ENCODE data around the gene RAB3A. TPM values are rescaled to one million over a fixed set of nuclear protein-coding genes. Genes with fewer than 3 reads are reported as not detected.

The RAB3A gene
- total RNA-seq = 50.4 TPM

- peak; percentile 100 for DNase-seq
Observed at GRCh38 chr19:18203863-18204393, at the start of gene RAB3A. Gene RAB3A, minus strand, starts transcription at chr19:18204042. Its CDS starts 1,302 bp downstream, at chr19:18202740.

- no peak for DNase-seq
Observed at GRCh38 chr19:18253130-18253529, 49.3 kb upstream of the RAB3A start.

GRCh38 chr19:18252370-18252717, 48.5 kb upstream of the RAB3A start:
- no peak for DNase-seq

- DNase-seq = peak; percentile 47
Observed at GRCh38 chr19:18251587-18252369, 47.9 kb upstream of the RAB3A start.

- no peak for DNase-seq
Observed at GRCh38 chr19:18249834-18250233, 46.0 kb upstream of the RAB3A start.

GRCh38 chr19:18245297-18245696, 41.5 kb upstream of the RAB3A start:
- no peak for DNase-seq

GRCh38 chr19:18239303-18239702, 35.5 kb upstream of the RAB3A start:
- DNase-seq = no peak

GRCh38 chr19:18234194-18234593, 30.4 kb upstream of the RAB3A start:
- no peak for DNase-seq

- DNase-seq = no peak
Observed at GRCh38 chr19:18233224-18233825, 29.5 kb upstream of the RAB3A start.

- DNase-seq = no peak
Observed at GRCh38 chr19:18232540-18233223, 28.8 kb upstream of the RAB3A start.

GRCh38 chr19:18231775-18232174, 27.9 kb upstream of the RAB3A start:
- no peak for DNase-seq

- DNase-seq = no peak
Observed at GRCh38 chr19:18230941-18231734, 27.3 kb upstream of the RAB3A start.

GRCh38 chr19:18229915-18230314, 26.1 kb upstream of the RAB3A start:
- DNase-seq = no peak

- DNase-seq = no peak
Observed at GRCh38 chr19:18229474-18229873, 25.6 kb upstream of the RAB3A start.

GRCh38 chr19:18227781-18228271, 24.0 kb upstream of the RAB3A start:
- DNase-seq = no peak

GRCh38 chr19:18226956-18227780, 23.3 kb upstream of the RAB3A start:
- DNase-seq = no peak

GRCh38 chr19:18225702-18226468, 22.0 kb upstream of the RAB3A start, which contains the start of gene PDE4C:
Gene PDE4C, minus strand, starts transcription at chr19:18226438. Its CDS starts 23 bp downstream, at chr19:18226415.
- DNase-seq = no peak

GRCh38 chr19:18225355-18225701, 21.5 kb upstream of the RAB3A start:
- no peak for DNase-seq

- peak; percentile 66 for DNase-seq
Observed at GRCh38 chr19:18224525-18225354, 20.9 kb upstream of the RAB3A start.

Measured in occipital lobe (tissue), 2 donors.